Sciatic nerve (tissue), 2 donors: ENCODE results near the gene MED12L. TPM values are rescaled to one million over a fixed set of nuclear protein-coding genes. Genes with fewer than 3 reads are reported as not detected.

Experiments
- ATAC-seq: fragments of 200-7000 bp; cut with Tn5 transposase; one replicate; pipeline ENCODE4 v1.9.1; 2020; ENCODE audit warnings: mild to moderate bottlenecking, moderate library complexity
- DNase-seq: peaks from one replicate; pipeline ENCODE4 v3.0.0-alpha.2; 2020; ENCODE audit warnings: low spot score
- intact Hi-C: fragments of 100-400 bp; cut with DNase I; formaldehyde crosslinking; loops from one replicate; pipeline ENCODE4 v1.14.2; 2022
- total RNA-seq: library from RNA; stranded (reverse); fragmentation: NEBNext Ultra II Directional; extraction: Animal tissue kit (Norgen Biotek cat#: 25700); gene quantifications from one replicate; pipeline ENCODE4 v1.2.1, GENCODE V29; 2021
- donor health status: DM: no; HTN: no; CAD: no.
- donor health status: DM: no; HTN: no; CAD: no.

The MED12L gene
- total RNA-seq, 1 donor from 2014 or later, result 4.8 TPM

GRCh38 chr3:151299006-151299405 lies 213.5 kb downstream of the MED12L start:
- no peak for ATAC-seq
- DNase-seq, result no peak
- intact Hi-C loops, result no loop called here

GRCh38 chr3:151300539-151300938 lies 215.1 kb downstream of the MED12L start:
- DNase-seq (no peak), ATAC-seq (no peak)

GRCh38 chr3:151301787-151302186 lies 216.3 kb downstream of the MED12L start:
- intact Hi-C loops, result no loop called here
- DNase-seq (no peak), ATAC-seq (no peak)

More at GRCh38 chr3:151300539-151300938, 215.1 kb downstream of the MED12L start:
- intact Hi-C loops, result no loop called here

GRCh38 chr3:151303751-151304150 lies 218.3 kb downstream of the MED12L start:
- DNase-seq (no peak), ATAC-seq (no peak)
- intact Hi-C loops, result no loop called here

GRCh38 chr3:151305060-151305774 lies 219.8 kb downstream of the MED12L start:
- ATAC-seq, result peak; percentile 91
- intact Hi-C loops, result no loop called here
- peak; percentile 64 for DNase-seq

- DNase-seq (no peak), ATAC-seq (no peak)
- intact Hi-C loops, result no loop called here
These were observed 220.3 kb downstream of the MED12L start for GRCh38 chr3:151305775-151306151.

GRCh38 chr3:151306168-151306810 lies 220.8 kb downstream of the MED12L start:
- ATAC-seq (no peak), DNase-seq (no peak)
- intact Hi-C loops, result no loop called here

GRCh38 chr3:151307131-151307530 lies 221.7 kb downstream of the MED12L start:
- ATAC-seq, result no peak

GRCh38 chr3:151307583-151308488 lies 222.4 kb downstream of the MED12L start:
- ATAC-seq (no peak), DNase-seq (no peak)
- intact Hi-C loops, result no loop called here

More at GRCh38 chr3:151307131-151307530, 221.7 kb downstream of the MED12L start:
- intact Hi-C loops, result no loop called here
- no peak for DNase-seq

GRCh38 chr3:151309566-151309965 lies 224.1 kb downstream of the MED12L start:
- no peak for ATAC-seq
- no peak for DNase-seq
- intact Hi-C loops, result no loop called here

GRCh38 chr3:151312972-151313371 lies 227.5 kb downstream of the MED12L start:
- intact Hi-C loops, result no loop called here
- no peak for DNase-seq
- ATAC-seq, result no peak

- no peak for ATAC-seq
- intact Hi-C loops, result no loop called here
- no peak for DNase-seq
These were observed 228.7 kb downstream of the MED12L start for GRCh38 chr3:151314137-151314536.

GRCh38 chr3:151314593-151314992 lies 229.1 kb downstream of the MED12L start:
- intact Hi-C loops, result no loop called here
- ATAC-seq (no peak), DNase-seq (no peak)

GRCh38 chr3:151315136-151315535 lies 229.7 kb downstream of the MED12L start:
- no peak for DNase-seq
- intact Hi-C loops, result no loop called here
- ATAC-seq, result no peak

GRCh38 chr3:151315846-151316245 lies 230.4 kb downstream of the MED12L start:
- intact Hi-C loops, result no loop called here
- DNase-seq, result no peak
- no peak for ATAC-seq

- DNase-seq (no peak), ATAC-seq (no peak)
- intact Hi-C loops, result no loop called here
These were observed 231.0 kb downstream of the MED12L start, which contains the start of gene GPR87 for GRCh38 chr3:151316267-151316991. Gene GPR87 (minus strand): TSS chr3:151316820. CDS start chr3:151300100, 16,720 bp downstream.

- intact Hi-C loops, result no loop called here
- no peak for ATAC-seq
- no peak for DNase-seq
These were observed 232.8 kb downstream of the MED12L start for GRCh38 chr3:151318313-151318712.

GRCh38 chr3:151318991-151319390 lies 233.5 kb downstream of the MED12L start:
- ATAC-seq, result no peak
- intact Hi-C loops, result no loop called here
- no peak for DNase-seq

GRCh38 chr3:151319628-151320027 lies 234.2 kb downstream of the MED12L start:
- intact Hi-C loops, result no loop called here
- no peak for DNase-seq
- no peak for ATAC-seq
